ENCODE measurements around the gene UAP1. TPM values are rescaled to one million over a fixed set of nuclear protein-coding genes. Genes with fewer than 3 reads are reported as not detected.

The UAP1 gene
- total RNA-seq, 1 donor from 2014 or later: 103 TPM

GRCh38 chr1:162629077-162629627, 67.6 kb downstream of the UAP1 start:
- Histone ChIP-seq H4K20me1 (ENCODE audit: insufficient read depth, low read length) (peaks cover under 1% of the 10 kb centered on the region), H3K79me2 (ENCODE audit: insufficient read depth, low read length) (peaks cover 15% of the 10 kb centered on the region), H3K4me2 (ENCODE audit: low read length) (peak overlapping the region; percentile 93), H3K4me1 (ENCODE audit: insufficient read depth, low read length) (peaks cover 38% of the 10 kb centered on the region), H3K9ac (ENCODE audit: low read length) (no peak overlapping the region), H3K36me3 (ENCODE audit: insufficient read depth, low read length) (no peaks in the 10 kb centered on the region), H3K9me3 (ENCODE audit: insufficient read depth, low read depth, low read length) (no peaks in the 10 kb centered on the region), H3K27me3 (ENCODE audit: insufficient read depth, low read length) (no peaks in the 10 kb centered on the region), H3K27ac (ENCODE audit: low read depth, low read length) (peak overlapping the region; percentile 87), H3K4me3 (ENCODE audit: insufficient read depth, low read depth, low read length) (no peak overlapping the region), H2AFZ (ENCODE audit: low read depth, low read length) (no peak overlapping the region)
- DNase-seq (ENCODE audit: low read depth) (peak; percentile 49), FAIRE-seq (peak; percentile 17)
- peak overlapping the region; percentile 69 for H3K27ac Mint-ChIP-seq (ENCODE audit: unreplicated experiment)
- no peaks in the 10 kb centered on the region for H3K27me3 Mint-ChIP-seq (ENCODE audit: low read depth, unreplicated experiment)
- H3K9me3 Mint-ChIP-seq (ENCODE audit: unreplicated experiment): peaks cover 2% of the 10 kb centered on the region
- H3K4me3 Mint-ChIP-seq (ENCODE audit: unreplicated experiment): no peak overlapping the region
- TF ChIP-seq EZH2 (IDR thresholded peaks at IDR 0.05; ENCODE audit: insufficient read depth, low read length): no peak
- peaks cover 39% of the 10 kb centered on the region for H3K4me1 Mint-ChIP-seq (ENCODE audit: low read depth, unreplicated experiment)
- H3K36me3 Mint-ChIP-seq (ENCODE audit: low read depth, unreplicated experiment): peaks cover 5% of the 10 kb centered on the region

GRCh38 chr1:162629651-162630050, 68.1 kb downstream of the UAP1 start:
- Histone ChIP-seq H3K79me2 (ENCODE audit: insufficient read depth, low read length) (peaks cover 20% of the 10 kb centered on the region), H2AFZ (ENCODE audit: low read depth, low read length) (no peak overlapping the region), H3K9me3 (ENCODE audit: insufficient read depth, low read depth, low read length) (no peaks in the 10 kb centered on the region), H4K20me1 (ENCODE audit: insufficient read depth, low read length) (peaks cover 5% of the 10 kb centered on the region), H3K4me3 (ENCODE audit: insufficient read depth, low read depth, low read length) (no peak overlapping the region), H3K36me3 (ENCODE audit: insufficient read depth, low read length) (no peaks in the 10 kb centered on the region), H3K9ac (ENCODE audit: low read length) (peak overlapping the region; percentile 13), H3K4me2 (ENCODE audit: low read length) (peak overlapping the region; percentile 93), H3K27ac (ENCODE audit: low read depth, low read length) (peak overlapping the region; percentile 87), H3K27me3 (ENCODE audit: insufficient read depth, low read length) (no peaks in the 10 kb centered on the region), H3K4me1 (ENCODE audit: insufficient read depth, low read length) (peaks cover 40% of the 10 kb centered on the region)
- DNase-seq (ENCODE audit: low read depth) (peak; percentile 70), FAIRE-seq (peak; percentile 45)
- Mint-ChIP-seq H3K27me3 (ENCODE audit: low read depth, unreplicated experiment) (no peaks in the 10 kb centered on the region), H3K9me3 (ENCODE audit: unreplicated experiment) (peaks cover 2% of the 10 kb centered on the region), H3K36me3 (ENCODE audit: low read depth, unreplicated experiment) (peaks cover 5% of the 10 kb centered on the region), H3K4me1 (ENCODE audit: low read depth, unreplicated experiment) (peaks cover 39% of the 10 kb centered on the region), H3K27ac (ENCODE audit: unreplicated experiment) (peak overlapping the region; percentile 69), H3K4me3 (ENCODE audit: unreplicated experiment) (no peak overlapping the region)
- TF ChIP-seq CTCF (IDR thresholded peaks at IDR 0.05; ENCODE audit: insufficient read depth, low read depth, low read length): no peak
- no peak for TF ChIP-seq EZH2 (IDR thresholded peaks at IDR 0.05; ENCODE audit: insufficient read depth, low read length)

GRCh38 chr1:162631546-162632191, 70.1 kb downstream of the UAP1 start:
- H3K27ac ChIP-seq (ENCODE audit: low read depth, low read length): peak overlapping the region; percentile 87
- Mint-ChIP-seq H3K9me3 (ENCODE audit: unreplicated experiment) (peaks cover 2% of the 10 kb centered on the region), H3K27ac (ENCODE audit: unreplicated experiment) (peak overlapping the region; percentile 97)

More at GRCh38 chr1:162631546-162632191, 70.1 kb downstream of the UAP1 start:
- H4K20me1 ChIP-seq (ENCODE audit: insufficient read depth, low read length): peaks cover 15% of the 10 kb centered on the region
- no peak overlapping the region for H2AFZ ChIP-seq (ENCODE audit: low read depth, low read length)
- H3K36me3 ChIP-seq (ENCODE audit: insufficient read depth, low read length): no peaks in the 10 kb centered on the region
- H3K36me3 Mint-ChIP-seq (ENCODE audit: low read depth, unreplicated experiment): peaks cover 5% of the 10 kb centered on the region
- peak overlapping the region; percentile 40 for H3K4me3 ChIP-seq (ENCODE audit: insufficient read depth, low read depth, low read length)
- peak overlapping the region; percentile 92 for H3K9ac ChIP-seq (ENCODE audit: low read length)
- H3K4me2 ChIP-seq (ENCODE audit: low read length): peak overlapping the region; percentile 93
- FAIRE-seq (no peak), DNase-seq (ENCODE audit: low read depth) (no peak)
- H3K79me2 ChIP-seq (ENCODE audit: insufficient read depth, low read length): peaks cover 40% of the 10 kb centered on the region
- H3K27me3 ChIP-seq (ENCODE audit: insufficient read depth, low read length): no peaks in the 10 kb centered on the region
- H3K27me3 Mint-ChIP-seq (ENCODE audit: low read depth, unreplicated experiment): no peaks in the 10 kb centered on the region
- H3K4me1 ChIP-seq (ENCODE audit: insufficient read depth, low read length): peaks cover 44% of the 10 kb centered on the region
- no peaks in the 10 kb centered on the region for H3K9me3 ChIP-seq (ENCODE audit: insufficient read depth, low read depth, low read length)
- peaks cover 42% of the 10 kb centered on the region for H3K4me1 Mint-ChIP-seq (ENCODE audit: low read depth, unreplicated experiment)
- TF ChIP-seq CTCF (IDR thresholded peaks at IDR 0.05; ENCODE audit: insufficient read depth, low read depth, low read length) (no peak), EZH2 (IDR thresholded peaks at IDR 0.05; ENCODE audit: insufficient read depth, low read length) (no peak)
- no peak overlapping the region for H3K4me3 Mint-ChIP-seq (ENCODE audit: unreplicated experiment)

Measured in astrocyte (in vitro differentiated cells and primary cell).